Smooth muscle cell (in vitro differentiated cells): ENCODE results near the gene GAB1. TPM values are rescaled to one million over a fixed set of nuclear protein-coding genes. Genes with fewer than 3 reads are reported as not detected.

Source experiments
- DNase-seq: peaks from one replicate; lab custom pipeline; 2025; ENCODE audit not compliant: unreplicated experiment; lab: John Stamatoyannopoulos, UW
- H2AFZ ChIP-seq: fragments of 200-600 bp; sonication (generic); 2 replicates; pipeline ENCODE4 v1.6.0; 2016; ENCODE audit warnings: antibody characterized with exemption, low read depth, mild to moderate bottlenecking
- H3F3A ChIP-seq: fragments of 200-600 bp; sonication (generic); 2 replicates; pipeline ENCODE4 v1.6.0; 2017; ENCODE audit warnings: antibody characterized with exemption, low read depth
- H3K27ac ChIP-seq: fragments of 200-600 bp; sonication (generic); 2 replicates; pipeline ENCODE4 v1.5.1; 2016; ENCODE audit warnings: low read depth, mild to moderate bottlenecking
- H3K27me3 ChIP-seq: fragments of 200-600 bp; sonication (generic); 2 replicates; pipeline ENCODE4 v1.6.1; 2016; ENCODE audit warnings: low read depth, mild to moderate bottlenecking
- H3K36me3 ChIP-seq: fragments of 200-600 bp; sonication (generic); 2 replicates; pipeline ENCODE4 v1.5.1; 2016; ENCODE audit warnings: low read depth
- H3K4me1 ChIP-seq: fragments of 200-600 bp; sonication (generic); 2 replicates; pipeline ENCODE4 v1.5.1; 2016; ENCODE audit warnings: low read depth
- H3K4me2 ChIP-seq: fragments of 200-600 bp; sonication (generic); 2 replicates; pipeline ENCODE4 v1.6.0; 2016; ENCODE audit warnings: mild to moderate bottlenecking
- H3K4me3 ChIP-seq: fragments of 200-600 bp; sonication (generic); 2 replicates; pipeline ENCODE4 v1.5.1; 2016; ENCODE audit warnings: mild to moderate bottlenecking
- H3K79me2 ChIP-seq: fragments of 200-600 bp; sonication (generic); 2 replicates; pipeline ENCODE4 v1.6.0; 2016; ENCODE audit warnings: low read depth, mild to moderate bottlenecking
- H3K9ac ChIP-seq: fragments of 200-600 bp; sonication (generic); 2 replicates; pipeline ENCODE4 v1.6.0; 2016; ENCODE audit warnings: low read depth
- H3K9me3 ChIP-seq: fragments of 200-600 bp; sonication (generic); replicated peaks from 2 replicates; pipeline ENCODE4 v1.5.1; 2016; ENCODE audit warnings: low read depth
- H4K20me1 ChIP-seq: fragments of 200-600 bp; sonication (generic); 2 replicates; pipeline ENCODE4 v1.6.0; 2016; ENCODE audit warnings: low read depth
- WGBS: methylation state at CpG from one replicate; pipeline ENCODE4 v1.1.7; 2016; ENCODE audit warnings: low lambda C conversion rate; 5-methylcytosine and 5-hydroxymethylcytosine counted together
- polyA plus RNA-seq: library from polyadenylated mRNA; unstranded; fragments of >200 nt; fragmentation: Nextera tagmentation; extraction: Ambion mirVana; gene quantifications from 2 replicates; pipeline ENCODE4 v1.2.1, GENCODE V29; 2016
- total RNA-seq: library from RNA; depleted of rRNA; stranded (reverse); fragments of >200 nt; gene quantifications from 2 replicates; pipeline ENCODE4 v1.2.3, GENCODE V29; 2014
- TF ChIP-seq, protein P1 (sequence below): fragments of 200-600 bp; sonication (generic); IDR thresholded peaks from 2 replicates; pipeline ENCODE4 v1.5.1; 2017; ENCODE audit warnings: borderline replicate concordance, mild to moderate bottlenecking, antibody characterized with exemption; ENCODE audit not compliant: insufficient read depth, poor library complexity, severe bottlenecking

Gene GAB1
- total and polyA plus RNA-seq, 2 experiments from 2014 or later: 0.50 to 22.5 TPM

DNA sequence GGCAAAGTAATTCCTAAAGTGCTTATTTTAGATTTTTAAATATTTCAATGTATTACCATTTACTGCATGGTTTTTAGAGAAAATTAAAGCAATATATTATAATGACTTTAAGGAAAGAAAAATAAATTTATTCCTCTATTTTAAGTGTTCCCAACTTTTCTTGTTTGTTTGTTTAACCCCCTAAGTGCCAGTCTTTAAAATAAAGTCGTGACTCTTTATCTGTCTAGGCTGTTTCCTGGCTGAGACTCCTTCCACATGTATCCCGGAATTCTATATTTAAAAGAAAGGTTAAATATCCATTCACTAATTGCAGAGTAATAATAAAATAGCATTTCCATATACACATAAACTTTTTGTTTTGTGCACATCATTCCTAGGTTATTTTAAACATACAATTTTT lies 71.2 kb downstream of the GAB1 start:
- peaks cover 32% of the 10 kb centered on the region for H3K79me2 ChIP-seq
- WGBS: 27% methylated on average over 2 of the region's 2 CpGs
- no peak overlapping the region for H2AFZ ChIP-seq
- peaks cover 20% of the 10 kb centered on the region for H3K4me1 ChIP-seq
- H4K20me1 ChIP-seq: peaks cover 3% of the 10 kb centered on the region
- no peaks in the 10 kb centered on the region for H3K9me3 ChIP-seq
- H3K27me3 ChIP-seq: no peaks in the 10 kb centered on the region
- no peaks in the 10 kb centered on the region for H3F3A ChIP-seq
- TF ChIP-seq, protein P1, sequence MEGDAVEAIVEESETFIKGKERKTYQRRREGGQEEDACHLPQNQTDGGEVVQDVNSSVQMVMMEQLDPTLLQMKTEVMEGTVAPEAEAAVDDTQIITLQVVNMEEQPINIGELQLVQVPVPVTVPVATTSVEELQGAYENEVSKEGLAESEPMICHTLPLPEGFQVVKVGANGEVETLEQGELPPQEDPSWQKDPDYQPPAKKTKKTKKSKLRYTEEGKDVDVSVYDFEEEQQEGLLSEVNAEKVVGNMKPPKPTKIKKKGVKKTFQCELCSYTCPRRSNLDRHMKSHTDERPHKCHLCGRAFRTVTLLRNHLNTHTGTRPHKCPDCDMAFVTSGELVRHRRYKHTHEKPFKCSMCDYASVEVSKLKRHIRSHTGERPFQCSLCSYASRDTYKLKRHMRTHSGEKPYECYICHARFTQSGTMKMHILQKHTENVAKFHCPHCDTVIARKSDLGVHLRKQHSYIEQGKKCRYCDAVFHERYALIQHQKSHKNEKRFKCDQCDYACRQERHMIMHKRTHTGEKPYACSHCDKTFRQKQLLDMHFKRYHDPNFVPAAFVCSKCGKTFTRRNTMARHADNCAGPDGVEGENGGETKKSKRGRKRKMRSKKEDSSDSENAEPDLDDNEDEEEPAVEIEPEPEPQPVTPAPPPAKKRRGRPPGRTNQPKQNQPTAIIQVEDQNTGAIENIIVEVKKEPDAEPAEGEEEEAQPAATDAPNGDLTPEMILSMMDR: no peak
- H3K27ac ChIP-seq: peak overlapping the region; percentile 31
- no peak overlapping the region for H3K9ac ChIP-seq
- peak overlapping the region; percentile 72 for H3K4me2 ChIP-seq
- no peaks in the 10 kb centered on the region for H3K36me3 ChIP-seq
- DNase-seq: no peak
- H3K4me3 ChIP-seq: no peak overlapping the region

DNA sequence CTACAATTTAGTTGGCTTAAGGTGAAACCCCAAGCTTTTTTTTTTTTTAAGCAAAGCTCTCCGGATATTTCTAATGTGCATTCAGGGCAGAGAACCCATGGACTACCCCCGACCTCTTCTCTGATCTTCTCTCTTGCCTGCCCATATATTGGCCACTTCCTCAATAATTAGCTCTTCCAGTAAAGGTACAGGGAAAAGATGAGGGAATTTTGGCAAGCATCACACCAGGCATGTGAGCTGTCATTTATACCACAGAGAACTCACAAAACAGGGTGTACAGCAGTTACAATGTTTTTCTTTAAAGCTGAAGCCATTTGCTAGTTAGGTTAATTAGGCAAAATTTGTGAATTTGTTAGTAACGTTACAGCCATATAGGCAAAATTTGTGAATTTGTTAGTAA lies 73.3 kb downstream of the GAB1 start:
- peaks cover 26% of the 10 kb centered on the region for H3K79me2 ChIP-seq
- H3K4me3 ChIP-seq: no peak overlapping the region
- no peaks in the 10 kb centered on the region for H3K27me3 ChIP-seq
- DNase-seq: no peak
- no peaks in the 10 kb centered on the region for H3K36me3 ChIP-seq
- peaks cover 3% of the 10 kb centered on the region for H4K20me1 ChIP-seq
- H2AFZ ChIP-seq: no peak overlapping the region
- WGBS: 95% methylated on average over 3 of the region's 3 CpGs
- peaks cover 20% of the 10 kb centered on the region for H3K4me1 ChIP-seq
- no peaks in the 10 kb centered on the region for H3F3A ChIP-seq
- TF ChIP-seq, protein P1: no peak
- no peak overlapping the region for H3K9ac ChIP-seq
- no peak overlapping the region for H3K4me2 ChIP-seq
- no peaks in the 10 kb centered on the region for H3K9me3 ChIP-seq
- no peak overlapping the region for H3K27ac ChIP-seq

DNA sequence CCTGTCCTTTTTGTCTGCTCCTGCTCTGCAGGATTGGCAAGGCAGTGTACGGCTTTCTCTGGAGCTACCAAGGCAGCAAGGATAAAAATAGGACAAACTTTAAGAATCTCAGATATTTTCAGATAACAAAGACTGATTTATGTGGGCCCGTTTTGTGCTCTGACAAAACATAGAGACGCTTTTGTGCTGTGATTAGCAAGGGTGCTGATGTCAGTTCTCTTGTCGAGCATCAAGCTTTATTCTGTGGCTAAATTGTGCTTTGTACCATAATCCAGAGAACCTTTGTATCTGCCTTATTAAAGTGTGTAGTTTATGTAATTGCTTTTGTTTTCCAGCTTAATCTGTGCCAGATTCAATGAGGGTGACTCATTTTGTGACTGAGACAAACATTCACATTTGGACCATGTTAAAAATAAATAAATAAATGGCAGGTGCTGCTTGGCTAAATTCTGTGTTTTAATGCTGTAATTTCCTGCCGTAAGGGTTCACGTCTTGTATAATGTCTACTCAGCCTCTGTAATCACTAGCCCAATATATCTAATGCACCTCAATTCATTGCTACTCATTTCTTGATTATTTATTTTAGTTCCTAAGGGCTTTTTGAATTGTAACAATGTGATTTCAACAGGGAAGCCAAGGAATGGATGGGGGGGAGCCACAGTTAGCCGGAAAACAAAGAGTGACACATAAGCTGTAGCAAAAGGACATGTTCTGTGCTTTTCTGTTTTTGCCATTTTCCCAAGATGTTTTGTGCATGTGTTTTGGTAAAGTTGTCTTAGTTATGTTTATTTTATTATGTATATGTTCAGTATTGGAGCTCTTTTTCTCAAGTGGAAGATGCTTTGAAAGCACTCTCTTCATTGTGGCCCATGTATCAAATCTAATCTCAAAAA lies 75.1 kb downstream of the GAB1 start:
- H3K4me2 ChIP-seq: peak overlapping the region; percentile 13

More for the DNA sequence above, 75.1 kb downstream of the GAB1 start:
- Histone ChIP-seq H4K20me1 (peaks cover 3% of the 10 kb centered on the region), H3K27me3 (no peaks in the 10 kb centered on the region), H3F3A (no peaks in the 10 kb centered on the region), H2AFZ (no peak overlapping the region), H3K79me2 (peaks cover 26% of the 10 kb centered on the region), H3K4me1 (peaks cover 20% of the 10 kb centered on the region), H3K4me3 (no peak overlapping the region), H3K9me3 (no peaks in the 10 kb centered on the region), H3K27ac (no peak overlapping the region), H3K36me3 (no peaks in the 10 kb centered on the region), H3K9ac (no peak overlapping the region)
- WGBS: 36% methylated on average over 7 of the region's 7 CpGs
- TF ChIP-seq, protein P1: no peak
- DNase-seq: no peak
